ENCODE results near the gene LIPC.

The LIPC gene

GRCh38 chr15:58494567-58494966 lies 62.8 kb downstream of the LIPC start:
- Mint-ChIP-seq H3K9me3 (no peaks in the 10 kb centered on the region), H3K27ac (no peak overlapping the region), H3K4me3 (no peak overlapping the region), H3K36me3 (no peaks in the 10 kb centered on the region), H3K4me1 (peaks cover 23% of the 10 kb centered on the region)
- no peak for DNase-seq (ENCODE audit: low spot score in 2 of 2)
- no peak for ATAC-seq

- no peak overlapping the region for H3K27ac Mint-ChIP-seq
- H3K4me3 Mint-ChIP-seq: no peak overlapping the region
Measured at GRCh38 chr15:58495891-58496408, 64.2 kb downstream of the LIPC start.

GRCh38 chr15:58497046-58497785 lies 65.4 kb downstream of the LIPC start:
- peaks cover 27% of the 10 kb centered on the region for H3K4me1 Mint-ChIP-seq
- no peak for ATAC-seq
- no peak for DNase-seq (ENCODE audit: low spot score in 2 of 2)
- H3K36me3 Mint-ChIP-seq: no peaks in the 10 kb centered on the region
- H3K4me3 Mint-ChIP-seq: no peak overlapping the region
- no peak overlapping the region for H3K27ac Mint-ChIP-seq
- no peaks in the 10 kb centered on the region for H3K9me3 Mint-ChIP-seq

More at GRCh38 chr15:58495891-58496408, 64.2 kb downstream of the LIPC start:
- ATAC-seq (no peak), DNase-seq (ENCODE audit: low spot score in 2 of 2) (no peak)
- Mint-ChIP-seq H3K36me3 (no peaks in the 10 kb centered on the region), H3K4me1 (peaks cover 25% of the 10 kb centered on the region), H3K9me3 (no peaks in the 10 kb centered on the region)

- Mint-ChIP-seq H3K36me3 (no peaks in the 10 kb centered on the region), H3K4me3 (no peak overlapping the region), H3K4me1 (peaks cover 19% of the 10 kb centered on the region), H3K27ac (no peak overlapping the region), H3K9me3 (no peaks in the 10 kb centered on the region)
- DNase-seq (ENCODE audit: low spot score in 2 of 2) (no peak), ATAC-seq (no peak)
Measured at GRCh38 chr15:58498821-58499580, 67.2 kb downstream of the LIPC start.

- no peak overlapping the region for H3K4me3 Mint-ChIP-seq
- no peaks in the 10 kb centered on the region for H3K9me3 Mint-ChIP-seq
- ATAC-seq (no peak), DNase-seq (ENCODE audit: low spot score in 2 of 2) (no peak)
- H3K36me3 Mint-ChIP-seq: no peaks in the 10 kb centered on the region
- H3K27ac Mint-ChIP-seq: no peak overlapping the region
- H3K4me1 Mint-ChIP-seq: peaks cover 18% of the 10 kb centered on the region
Measured at GRCh38 chr15:58501006-58501405, 69.2 kb downstream of the LIPC start.

- H3K27ac Mint-ChIP-seq: no peak overlapping the region
- H3K36me3 Mint-ChIP-seq: no peaks in the 10 kb centered on the region
- peaks cover 21% of the 10 kb centered on the region for H3K4me1 Mint-ChIP-seq
- H3K9me3 Mint-ChIP-seq: no peaks in the 10 kb centered on the region
- no peak overlapping the region for H3K4me3 Mint-ChIP-seq
- DNase-seq (ENCODE audit: low spot score in 2 of 2) (no peak), ATAC-seq (no peak)
Measured at GRCh38 chr15:58501636-58502188, 69.9 kb downstream of the LIPC start.

GRCh38 chr15:58503139-58504027 lies 71.6 kb downstream of the LIPC start:
- H3K4me3 Mint-ChIP-seq: no peak overlapping the region
- H3K27ac Mint-ChIP-seq: no peak overlapping the region

GRCh38 chr15:58504674-58505234 lies 73.0 kb downstream of the LIPC start:
- H3K4me1 Mint-ChIP-seq: peaks cover 16% of the 10 kb centered on the region
- no peaks in the 10 kb centered on the region for H3K9me3 Mint-ChIP-seq
- no peak for ATAC-seq
- no peak overlapping the region for H3K4me3 Mint-ChIP-seq
- DNase-seq (ENCODE audit: low spot score in 2 of 2): no peak
- no peak overlapping the region for H3K27ac Mint-ChIP-seq
- H3K36me3 Mint-ChIP-seq: no peaks in the 10 kb centered on the region

More at GRCh38 chr15:58503139-58504027, 71.6 kb downstream of the LIPC start:
- Mint-ChIP-seq H3K4me1 (peaks cover 16% of the 10 kb centered on the region), H3K36me3 (no peaks in the 10 kb centered on the region), H3K9me3 (no peaks in the 10 kb centered on the region)
- DNase-seq (ENCODE audit: low spot score in 2 of 2): no peak
- ATAC-seq: no peak

GRCh38 chr15:58505581-58505980 lies 73.8 kb downstream of the LIPC start:
- no peak for ATAC-seq
- Mint-ChIP-seq H3K36me3 (no peaks in the 10 kb centered on the region), H3K4me1 (peaks cover 16% of the 10 kb centered on the region), H3K27ac (peak overlapping the region; percentile 79), H3K9me3 (no peaks in the 10 kb centered on the region), H3K4me3 (no peak overlapping the region)
- DNase-seq (ENCODE audit: low spot score in 2 of 2): no peak

- no peak for ATAC-seq
- Mint-ChIP-seq H3K27ac (peak overlapping the region; percentile 79), H3K36me3 (no peaks in the 10 kb centered on the region), H3K9me3 (no peaks in the 10 kb centered on the region), H3K4me3 (no peak overlapping the region), H3K4me1 (peaks cover 14% of the 10 kb centered on the region)
- DNase-seq (ENCODE audit: low spot score in 2 of 2): no peak
Measured at GRCh38 chr15:58506064-58506490, 74.3 kb downstream of the LIPC start.

- Mint-ChIP-seq H3K4me1 (peaks cover 13% of the 10 kb centered on the region), H3K9me3 (no peaks in the 10 kb centered on the region), H3K27ac (peak overlapping the region; percentile 79), H3K4me3 (no peak overlapping the region), H3K36me3 (no peaks in the 10 kb centered on the region)
- DNase-seq (ENCODE audit: low spot score in 2 of 2): no peak
- no peak for ATAC-seq
Measured at GRCh38 chr15:58506783-58507668, 75.2 kb downstream of the LIPC start.

GRCh38 chr15:58509556-58509955 lies 77.8 kb downstream of the LIPC start:
- H3K9me3 Mint-ChIP-seq: no peaks in the 10 kb centered on the region
- peaks cover 13% of the 10 kb centered on the region for H3K4me1 Mint-ChIP-seq
- H3K27ac Mint-ChIP-seq: no peak overlapping the region
- no peaks in the 10 kb centered on the region for H3K36me3 Mint-ChIP-seq
- no peak overlapping the region for H3K4me3 Mint-ChIP-seq
- no peak for DNase-seq (ENCODE audit: low spot score in 2 of 2)
- no peak for ATAC-seq

GRCh38 chr15:58510715-58511598 lies 79.2 kb downstream of the LIPC start:
- ATAC-seq (no peak), DNase-seq (ENCODE audit: low spot score in 2 of 2) (no peak)
- H3K4me3 Mint-ChIP-seq: no peak overlapping the region
- H3K4me1 Mint-ChIP-seq: peaks cover 20% of the 10 kb centered on the region
- H3K36me3 Mint-ChIP-seq: no peaks in the 10 kb centered on the region
- no peaks in the 10 kb centered on the region for H3K9me3 Mint-ChIP-seq
- H3K27ac Mint-ChIP-seq: no peak overlapping the region
